Measurements from ENCODE around the gene GSTM3.
"Not testable (repeated sequence)": the region's sequence is repeated elsewhere in the genome, so short reads cannot be mapped to it uniquely, and the experiment has no call there.

GRCh38 chr1:109702940-109703339 lies 37.9 kb downstream of the GSTM3 start:
- not testable (repeated sequence) for TF ChIP-seq CTCF, POLR2A (IDR thresholded peaks at IDR 0.05)

Measured in body of pancreas (tissue), 4 donors.